Neural cell (in vitro differentiated cells): ENCODE data around the gene FRMD1. TPM values are rescaled to one million over a fixed set of nuclear protein-coding genes. Genes with fewer than 3 reads are reported as not detected.

Experiments used
- H2AFZ ChIP-seq: fragments of 200-600, 300-800 bp; sonication (generic), shearing (Covaris generic); 2 replicates; pipeline ENCODE4 v1.6.0; 2014; ENCODE audit warnings: low read depth, mild to moderate bottlenecking, antibody characterized with exemption, low read length, moderate library complexity
- H3F3A ChIP-seq: fragments of 200-600 bp; shearing (Covaris generic); 2 replicates; pipeline ENCODE4 v1.6.1; 2016; ENCODE audit warnings: mild to moderate bottlenecking, moderate library complexity, mixed read lengths, antibody characterized with exemption, low read length; ENCODE audit not compliant: insufficient read depth, poor library complexity, severe bottlenecking
- H3K27ac ChIP-seq: fragments of 200-600, 300-800 bp; sonication (generic), shearing (Covaris generic); 2 replicates; pipeline ENCODE4 v1.5.1; 2014; ENCODE audit warnings: mild to moderate bottlenecking, low read length, moderate library complexity
- H3K27me3 ChIP-seq: fragments of 300-800, 200-600 bp; sonication (generic), shearing (Covaris generic); 2 replicates; pipeline ENCODE4 v1.6.0; 2014; ENCODE audit warnings: mild to moderate bottlenecking, low read depth, low read length, moderate library complexity; ENCODE audit not compliant: insufficient read depth
- H3K36me3 ChIP-seq: fragments of 300-800, 200-600 bp; sonication (generic), shearing (Covaris generic); 2 replicates; pipeline ENCODE4 v1.5.1; 2014; ENCODE audit warnings: mild to moderate bottlenecking, antibody characterized with exemption, low read length, moderate library complexity; ENCODE audit not compliant: insufficient read depth
- H3K4me2 ChIP-seq: fragments of 300-800, 200-600 bp; sonication (generic), shearing (Covaris generic); 2 replicates; pipeline ENCODE4 v1.6.0; 2014; ENCODE audit warnings: mild to moderate bottlenecking, low read length
- H3K4me3 ChIP-seq: fragments of 300-800, 200-600 bp; sonication (generic), shearing (Covaris generic); 2 replicates; pipeline ENCODE4 v1.5.1; 2014; ENCODE audit warnings: mild to moderate bottlenecking, low read length, moderate library complexity
- H3K79me2 ChIP-seq: fragments of 200-600 bp; shearing (Covaris generic); replicated peaks from 2 replicates; pipeline ENCODE4 v1.6.0; 2014; ENCODE audit warnings: mild to moderate bottlenecking, low read length, moderate library complexity; ENCODE audit not compliant: insufficient read depth
- H3K9ac ChIP-seq: fragments of 300-800, 200-600 bp; sonication (generic), shearing (Covaris generic); 2 replicates; pipeline ENCODE4 v1.6.1; 2016; ENCODE audit warnings: mild to moderate bottlenecking, low read length, mixed read lengths
- H3K9me2 ChIP-seq: fragments of 200-600 bp; shearing (Covaris generic); 2 replicates; pipeline ENCODE4 v1.6.1; 2016; ENCODE audit warnings: mild to moderate bottlenecking, low read length, mixed read lengths; ENCODE audit not compliant: insufficient read depth
- H3K9me3 ChIP-seq: fragments of 200-600, 300-800 bp; sonication (generic), shearing (Covaris generic); 2 replicates; pipeline ENCODE4 v1.6.1; 2016; ENCODE audit warnings: mild to moderate bottlenecking, mixed run types, low read length, moderate library complexity, mixed read lengths
- H4K20me1 ChIP-seq: fragments of 200-600 bp; shearing (Covaris generic); 2 replicates; pipeline ENCODE4 v1.6.1; 2016; ENCODE audit warnings: mild to moderate bottlenecking, mixed run types; ENCODE audit not compliant: insufficient read depth
- CTCF ChIP-seq: fragments of 450-650 bp; IDR thresholded peaks from 2 replicates; pipeline ENCODE4 v1.5.1; 2014; ENCODE audit warnings: antibody characterized with exemption, mild to moderate bottlenecking, moderate library complexity; ENCODE audit not compliant: poor library complexity, severe bottlenecking
- EP300 ChIP-seq: fragments of 450-650 bp; conservative IDR thresholded peaks from 2 replicates; pipeline ENCODE4 v1.6.1; 2014; ENCODE audit warnings: antibody characterized with exemption, mild to moderate bottlenecking, moderate library complexity; ENCODE audit not compliant: poor library complexity, severe bottlenecking
- EZH2 ChIP-seq: fragments of 200-600, 300-800 bp; shearing (Covaris generic), sonication (generic); IDR thresholded peaks from 2 replicates; pipeline ENCODE4 v1.6.1; 2014; ENCODE audit warnings: antibody characterized with exemption, low read length, borderline replicate concordance, mild to moderate bottlenecking; ENCODE audit not compliant: insufficient read depth, poor library complexity, severe bottlenecking
- MXI1 ChIP-seq: fragments of 450-650 bp; conservative IDR thresholded peaks from 2 replicates; pipeline ENCODE4 v1.6.1; 2014; ENCODE audit warnings: antibody characterized with exemption, mild to moderate bottlenecking; ENCODE audit not compliant: poor library complexity, severe bottlenecking
- POLR2AphosphoS5 ChIP-seq: IDR thresholded peaks from 2 replicates; pipeline ENCODE4 v1.6.1; 2012
- RAD21 ChIP-seq: fragments of 450-650 bp; conservative IDR thresholded peaks from 2 replicates; pipeline ENCODE4 v1.6.1; 2014; ENCODE audit warnings: antibody characterized with exemption, mild to moderate bottlenecking, moderate library complexity
- REST ChIP-seq: IDR thresholded peaks from 2 replicates; pipeline ENCODE4 v1.6.1; 2012; ENCODE audit warnings: borderline replicate concordance
- SMC3 ChIP-seq: fragments of 450-650 bp; conservative IDR thresholded peaks from 2 replicates; pipeline ENCODE4 v1.6.1; 2014; ENCODE audit warnings: antibody characterized with exemption, mild to moderate bottlenecking, moderate library complexity; ENCODE audit not compliant: poor library complexity
- TAF1 ChIP-seq: IDR thresholded peaks from 2 replicates; pipeline ENCODE4 v1.6.1; 2012; ENCODE audit warnings: low read depth
- polyA plus RNA-seq: library from polyadenylated mRNA; depleted of rRNA; stranded (reverse); fragments of >200 nt; gene quantifications from 2 replicates; pipeline ENCODE4 v1.2.3, GENCODE V29; 2014

The FRMD1 gene
- polyA plus RNA-seq, 1 donor from 2014 or later, result not detected

- H3K9ac ChIP-seq, result no peak overlapping the region
- H3K4me2 ChIP-seq, result no peak overlapping the region
- H3K9me3 ChIP-seq, result no peaks in the 10 kb centered on the region
- H2AFZ ChIP-seq, result no peak overlapping the region
- H3K79me2 ChIP-seq, result no peaks in the 10 kb centered on the region
- no peaks in the 10 kb centered on the region for H3K36me3 ChIP-seq
- no peaks in the 10 kb centered on the region for H3K27me3 ChIP-seq
- no peak for TF ChIP-seq SMC3
- TF ChIP-seq EP300, result no peak
- no peak for TF ChIP-seq EZH2
- no peak for TF ChIP-seq TAF1
- TF ChIP-seq CTCF, result no peak
- no peak for TF ChIP-seq MXI1
- no peak for TF ChIP-seq POLR2AphosphoS5
- H4K20me1 ChIP-seq, result no peaks in the 10 kb centered on the region
- H3K9me2 ChIP-seq, result no peaks in the 10 kb centered on the region
- H3K4me3 ChIP-seq, result no peak overlapping the region
- no peaks in the 10 kb centered on the region for H3F3A ChIP-seq
- H3K27ac ChIP-seq, result no peak overlapping the region
These were observed 50.8 kb downstream of the FRMD1 start for GRCh38 chr6:168028181-168028580.

DNA sequence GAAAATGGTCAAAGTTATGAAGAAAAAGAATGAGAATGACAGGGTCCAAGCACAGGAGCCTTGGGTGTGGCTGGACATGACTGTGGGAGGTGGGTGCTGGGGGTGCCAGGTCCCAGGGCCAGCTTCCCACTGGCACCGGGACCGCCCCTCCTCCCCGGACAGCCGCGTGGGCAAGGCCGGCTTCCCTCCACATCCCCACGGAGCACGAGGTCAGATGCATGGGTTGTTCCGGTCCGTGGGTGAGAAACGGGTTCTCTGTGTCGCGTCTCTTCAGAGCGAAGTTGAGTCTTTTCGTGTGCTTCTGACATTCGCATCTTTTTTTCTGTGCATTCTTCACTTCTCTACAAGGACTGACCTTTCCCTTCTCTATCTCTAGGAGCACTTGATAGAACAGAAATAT, 51.5 kb downstream of the FRMD1 start:
- Histone ChIP-seq H3K79me2 (no peaks in the 10 kb centered on the region), H3K27me3 (no peaks in the 10 kb centered on the region), H3K9ac (no peak overlapping the region), H3F3A (no peaks in the 10 kb centered on the region), H4K20me1 (no peaks in the 10 kb centered on the region), H2AFZ (no peak overlapping the region), H3K36me3 (no peaks in the 10 kb centered on the region), H3K27ac (no peak overlapping the region), H3K9me3 (no peaks in the 10 kb centered on the region), H3K4me3 (no peak overlapping the region), H3K9me2 (no peaks in the 10 kb centered on the region), H3K4me2 (no peak overlapping the region)
- TF ChIP-seq RAD21, result no peak
- no peak for TF ChIP-seq SMC3
- no peak for TF ChIP-seq EP300
- TF ChIP-seq MXI1, result no peak
- no peak for TF ChIP-seq CTCF
- TF ChIP-seq REST, result no peak
- no peak for TF ChIP-seq EZH2
- TF ChIP-seq TAF1, result no peak
- TF ChIP-seq POLR2AphosphoS5, result no peak
